Vagina (tissue), 2 donors: ENCODE results near the gene MYH11.

Experiments used
- CTCF ChIP-seq, 3 experiments: fragments of 450-650 bp in 2 of 3; fragments of 200-600 bp in 1 of 3; sonication (generic) in 1 of 3; IDR thresholded peaks; one replicate each; pipeline ENCODE4 v1.5.1; 2017 to 2019; ENCODE audit warnings: antibody characterized with exemption in 3 of 3, mild to moderate bottlenecking in 2 of 3, moderate library complexity in 2 of 3
- POLR2A ChIP-seq, 2 donors: fragments of 450-650 bp; IDR thresholded peaks; one replicate each; pipeline ENCODE4 v1.6.1; 2017; ENCODE audit warnings: antibody characterized with exemption in 2 of 2, mild to moderate bottlenecking in 2 of 2, moderate library complexity in 2 of 2

DNA sequence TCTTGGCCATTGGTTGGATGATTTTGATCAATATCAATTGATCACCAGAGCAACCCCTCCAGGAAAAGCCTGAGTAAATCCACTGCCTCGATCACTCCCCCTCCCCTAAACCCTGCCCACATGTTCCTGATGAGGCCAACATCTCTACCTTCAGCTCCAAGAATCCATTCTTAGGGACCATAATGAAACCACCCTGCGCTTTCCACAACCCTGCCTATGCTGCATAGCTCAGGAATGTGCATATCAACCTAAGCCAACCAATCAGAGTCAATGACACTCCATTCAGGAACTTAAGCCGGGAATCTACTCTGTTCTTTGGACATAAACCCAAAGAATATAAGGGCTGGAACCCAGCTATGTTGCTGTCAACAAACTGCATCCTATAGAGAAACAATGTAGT is 86.3 kb downstream of the MYH11 start:
- TF ChIP-seq CTCF (IDR thresholded peaks at IDR 0.05) (no peak), POLR2A (IDR thresholded peaks at IDR 0.05) (no peak)
